Measurements from ENCODE around the gene SOS1. TPM values are rescaled to one million over a fixed set of nuclear protein-coding genes. Genes with fewer than 3 reads are reported as not detected.
"Not testable (repeated sequence)": the region's sequence is repeated elsewhere in the genome, so short reads cannot be mapped to it uniquely, and the experiment has no call there.

The SOS1 gene
- total RNA-seq, 4 donors from 2014 or later, result 13.3 to 107 (median 40.8) TPM

DNA sequence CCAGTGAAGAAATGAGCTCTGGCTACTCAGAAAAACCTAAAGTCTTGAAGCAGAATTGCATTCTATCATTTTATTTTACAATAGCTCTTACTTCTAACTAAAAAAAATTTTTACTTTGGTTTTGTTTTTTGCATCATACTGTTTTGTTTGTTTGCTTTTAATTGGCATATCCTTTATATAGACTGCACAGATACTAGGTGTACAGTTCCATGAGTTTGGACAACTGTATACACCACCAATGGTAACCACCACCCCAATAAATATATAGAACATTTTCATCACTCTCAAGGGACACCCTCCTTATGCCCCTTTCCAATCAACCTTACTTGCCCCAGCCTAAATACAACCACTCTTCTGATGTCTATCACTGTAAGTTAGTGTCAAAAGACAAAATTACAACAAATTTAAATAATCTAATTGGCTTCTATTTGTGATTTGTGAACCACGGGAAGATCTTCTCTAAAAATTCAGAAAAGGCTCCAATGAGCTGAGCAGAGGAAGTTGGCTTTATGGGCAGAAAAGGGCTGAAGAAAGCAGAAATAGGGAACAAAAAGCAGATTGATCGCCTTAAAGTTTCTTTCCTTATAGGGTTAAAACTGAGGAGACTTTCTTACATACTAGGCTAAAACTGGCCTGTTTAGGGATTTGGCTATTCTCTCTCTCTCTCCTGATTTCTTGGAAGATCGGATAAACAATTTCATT lies 22.2 kb upstream of the SOS1 start:
- Histone ChIP-seq H3K27me3 (no peaks in the 10 kb centered on the region), H3K4me3 (no peak overlapping the region), H3K36me3 (no peaks in the 10 kb centered on the region), H3K4me1 (no peaks in the 10 kb centered on the region), H3K9me3 (no peaks in the 10 kb centered on the region), H3K27ac (no peak overlapping the region)
- no peak for TF ChIP-seq POLR2A (IDR thresholded peaks at IDR 0.05)
- TF ChIP-seq, protein P1, sequence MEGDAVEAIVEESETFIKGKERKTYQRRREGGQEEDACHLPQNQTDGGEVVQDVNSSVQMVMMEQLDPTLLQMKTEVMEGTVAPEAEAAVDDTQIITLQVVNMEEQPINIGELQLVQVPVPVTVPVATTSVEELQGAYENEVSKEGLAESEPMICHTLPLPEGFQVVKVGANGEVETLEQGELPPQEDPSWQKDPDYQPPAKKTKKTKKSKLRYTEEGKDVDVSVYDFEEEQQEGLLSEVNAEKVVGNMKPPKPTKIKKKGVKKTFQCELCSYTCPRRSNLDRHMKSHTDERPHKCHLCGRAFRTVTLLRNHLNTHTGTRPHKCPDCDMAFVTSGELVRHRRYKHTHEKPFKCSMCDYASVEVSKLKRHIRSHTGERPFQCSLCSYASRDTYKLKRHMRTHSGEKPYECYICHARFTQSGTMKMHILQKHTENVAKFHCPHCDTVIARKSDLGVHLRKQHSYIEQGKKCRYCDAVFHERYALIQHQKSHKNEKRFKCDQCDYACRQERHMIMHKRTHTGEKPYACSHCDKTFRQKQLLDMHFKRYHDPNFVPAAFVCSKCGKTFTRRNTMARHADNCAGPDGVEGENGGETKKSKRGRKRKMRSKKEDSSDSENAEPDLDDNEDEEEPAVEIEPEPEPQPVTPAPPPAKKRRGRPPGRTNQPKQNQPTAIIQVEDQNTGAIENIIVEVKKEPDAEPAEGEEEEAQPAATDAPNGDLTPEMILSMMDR (IDR thresholded peaks at IDR 0.05), result no peak
- intact Hi-C loops (cut with DNase I; ENCODE audit: low total_unique reads), result no loop called here
- DNase-seq, result no peak

- no peak for DNase-seq
- no peak overlapping the region for H3K27ac ChIP-seq
- H3K36me3 ChIP-seq, result no peaks in the 10 kb centered on the region
- intact Hi-C loops (cut with DNase I; ENCODE audit: low total_unique reads), result no loop called here
- TF ChIP-seq POLR2A (IDR thresholded peaks at IDR 0.05), result no peak
- TF ChIP-seq, protein P1 (IDR thresholded peaks at IDR 0.05), result no peak
- H3K9me3 ChIP-seq, result no peaks in the 10 kb centered on the region
- no peaks in the 10 kb centered on the region for H3K4me1 ChIP-seq
- H3K4me3 ChIP-seq, result no peak overlapping the region
- H3K27me3 ChIP-seq, result no peaks in the 10 kb centered on the region
Measured at GRCh38 chr2:39141334-39142271, 20.8 kb upstream of the SOS1 start.

DNA sequence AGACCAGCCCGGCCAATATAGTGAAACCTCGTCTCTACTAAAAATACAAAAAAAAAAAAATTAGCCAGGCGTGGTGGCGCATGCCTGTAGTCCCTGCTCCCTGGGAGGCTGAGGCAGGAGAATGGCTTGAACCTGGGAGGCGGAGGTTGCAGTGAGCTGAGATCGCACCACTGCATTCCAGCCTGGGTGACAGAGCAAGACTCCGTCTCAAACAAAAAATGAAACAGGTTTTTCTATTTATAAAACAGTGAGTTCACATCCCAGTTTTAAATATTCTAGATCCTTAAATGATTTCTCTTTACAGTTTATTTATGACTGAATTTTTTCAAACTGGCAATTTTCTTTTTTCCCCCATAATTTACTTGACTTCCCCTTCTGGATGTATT lies 20.1 kb upstream of the SOS1 start:
- H3K36me3 ChIP-seq; H3K9me3 ChIP-seq; H3K4me1 ChIP-seq; intact Hi-C loops (cut with DNase I; ENCODE audit: low total_unique reads); H3K4me3 ChIP-seq; H3K27me3 ChIP-seq; DNase-seq; H3K27ac ChIP-seq: not testable (repeated sequence)

DNA sequence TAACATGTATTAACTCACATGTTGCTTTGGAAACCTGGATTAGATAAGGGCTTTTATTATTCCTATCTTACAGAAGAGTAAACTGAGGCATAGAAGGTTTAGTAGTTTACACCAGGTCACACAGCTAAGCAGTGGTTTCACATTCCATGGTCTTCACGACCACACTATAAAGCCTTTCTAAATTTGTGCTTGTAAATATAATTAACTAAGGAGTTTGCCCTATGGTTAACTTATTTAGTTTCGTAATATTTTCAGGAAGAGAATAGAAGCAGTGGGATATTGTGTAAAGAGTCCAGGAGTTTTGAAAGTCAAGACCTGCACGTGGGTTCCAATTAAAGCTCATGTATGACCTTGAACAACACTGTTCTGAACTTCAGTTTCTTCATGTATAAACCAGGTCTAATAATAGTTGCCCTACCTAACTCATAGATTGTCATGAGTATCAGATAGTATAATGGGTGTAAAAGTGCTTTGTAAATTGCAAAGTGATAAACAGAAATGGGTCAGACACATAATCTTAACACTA lies 19.5 kb upstream of the SOS1 start:
- Histone ChIP-seq H3K4me1 (no peaks in the 10 kb centered on the region), H3K4me3 (no peak overlapping the region), H3K27me3 (no peaks in the 10 kb centered on the region), H3K27ac (no peak overlapping the region), H3K9me3 (no peaks in the 10 kb centered on the region), H3K36me3 (no peaks in the 10 kb centered on the region)
- no peak for TF ChIP-seq POLR2A (IDR thresholded peaks at IDR 0.05)
- TF ChIP-seq, protein P1 (IDR thresholded peaks at IDR 0.05), result no peak
- no peak for DNase-seq
- intact Hi-C loops (cut with DNase I; ENCODE audit: low total_unique reads), result no loop called here

DNA sequence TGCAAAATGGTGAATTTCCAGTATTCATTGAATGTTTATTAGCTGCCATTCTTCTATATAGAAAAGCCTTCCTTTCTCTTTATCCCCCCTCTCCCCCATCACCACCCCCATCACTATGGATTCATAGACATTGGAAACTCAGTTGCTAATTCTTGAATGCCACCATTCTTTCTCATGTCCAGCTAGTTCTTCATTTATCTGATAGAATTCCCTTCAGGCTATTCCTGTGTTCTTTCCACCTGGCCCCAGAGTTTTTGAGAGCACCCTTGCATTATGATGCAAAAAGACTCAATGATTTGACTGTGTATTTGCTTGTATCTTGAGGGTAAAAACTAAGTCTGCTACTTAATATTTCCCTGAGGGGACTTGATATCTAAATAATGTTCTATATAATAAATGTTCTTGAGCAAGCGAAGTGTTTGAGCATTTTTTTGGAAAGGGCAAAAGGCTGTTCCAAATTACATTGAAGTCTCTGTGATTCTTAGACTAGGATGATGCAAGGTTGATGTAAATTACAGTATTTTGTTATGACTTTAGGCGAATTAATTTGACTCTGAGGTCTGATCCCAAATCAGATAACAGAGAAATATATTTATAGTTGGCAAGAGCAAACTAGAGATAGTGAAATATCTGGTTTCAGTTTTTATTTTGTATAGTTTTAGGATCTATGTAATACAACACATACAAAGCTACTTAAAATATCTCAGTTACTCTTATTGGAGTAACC lies 18.8 kb upstream of the SOS1 start:
- intact Hi-C loops (cut with DNase I; ENCODE audit: low total_unique reads), result no loop called here
- Histone ChIP-seq H3K4me1 (no peaks in the 10 kb centered on the region), H3K4me3 (no peak overlapping the region), H3K27ac (no peak overlapping the region), H3K27me3 (no peaks in the 10 kb centered on the region), H3K9me3 (no peaks in the 10 kb centered on the region), H3K36me3 (no peaks in the 10 kb centered on the region)
- TF ChIP-seq, protein P1 (IDR thresholded peaks at IDR 0.05), result no peak
- TF ChIP-seq POLR2A (IDR thresholded peaks at IDR 0.05), result no peak
- DNase-seq, result no peak

Data from uterus (tissue), 4 donors.